K562 (cell line): ENCODE data around the gene RHEB. TPM values are rescaled to one million over a fixed set of nuclear protein-coding genes. Genes with fewer than 3 reads are reported as not detected.

Experiments
- ATAC-seq: fragments of 200-7000 bp; cut with Tn5 transposase; 3 replicates; pipeline ENCODE4 v1.9.1; 2020; ENCODE audit warnings: moderate library complexity
- BruUV-seq: library from RNA; stranded (reverse); fragments of 400-500 nt; replicated peaks from 2 replicates; lab custom pipeline; 2021; lab: Mats Ljungman, UMichigan
- CTCF ChIA-PET: fragments of 300-600 bp; formaldehyde crosslinking; extraction: SDS; loops from one replicate; lab custom pipeline; 2021; ENCODE audit warnings: low intra/inter-chr PET ratio; lab: Yijun Ruan, JAX
- POLR2A ChIA-PET: fragments of 300-600, 350-650 bp; sonication (Branson Sonifier 250); formaldehyde crosslinking; extraction: SDS; loops from one replicate; lab custom pipeline; 2021; ENCODE audit warnings: antibody characterized with exemption, inconsistent platforms; lab: Yijun Ruan, JAX
- DNase-seq, 4 experiments: peaks; one replicate each; pipeline versions ENCODE4 v3.0.0 to v3.0.0-alpha.2; 2011 to 2018; ENCODE audit warnings: low spot score in 3 of 4, mixed read lengths in 3 of 4; ENCODE audit errors: extremely low read depth in 1 of 4
- FAIRE-seq: peaks from 2 replicates; lab custom pipeline; 2011; peaks lifted over from hg19 to GRCh38; lab: Jason Lieb, UNC
- H2AFZ ChIP-seq: 2 replicates; pipeline ENCODE4 v1.6.0; 2011; ENCODE audit warnings: low read depth, low read length, control low read depth, inconsistent platforms
- H3K27ac ChIP-seq: fragments of 200-600 bp; 3 replicates; pipeline ENCODE4 v1.8.0; 2011; ENCODE audit warnings: low read depth, mild to moderate bottlenecking, control low read depth, inconsistent platforms, low read length, moderate library complexity, mixed read lengths; ENCODE audit errors: extremely low read depth
- H3K27me3 ChIP-seq, 2 experiments: fragments of 300-600 bp in 1 of 2; 2 replicates in 1 of 2; 3 replicates in 1 of 2; pipeline versions ENCODE4 v1.6.0 to v1.8.0; 2011; ENCODE audit warnings: inconsistent platforms in 2 of 2, low read length in 2 of 2, mild to moderate bottlenecking in 1 of 2, mixed read lengths in 1 of 2, moderate library complexity in 1 of 2; ENCODE audit not compliant: control insufficient read depth in 2 of 2, insufficient read depth in 2 of 2
- H3K36me3 ChIP-seq: fragments of 300-600 bp; 3 replicates; pipeline ENCODE4 v1.8.0; 2011; ENCODE audit warnings: mild to moderate bottlenecking, low read length, inconsistent platforms; ENCODE audit not compliant: control insufficient read depth, insufficient read depth
- H3K4me1 ChIP-seq, 2 experiments: fragments of 200-600 bp in 1 of 2; replicated peaks in 1 of 2; 2 replicates in 1 of 2; 3 replicates in 1 of 2; pipeline versions ENCODE4 v1.5.1 to v1.8.0; 2011; ENCODE audit warnings: inconsistent platforms in 2 of 2, low read length in 2 of 2, mild to moderate bottlenecking in 1 of 2, mixed read lengths in 1 of 2, moderate library complexity in 1 of 2; ENCODE audit not compliant: control insufficient read depth in 2 of 2, insufficient read depth in 2 of 2
- H3K4me2 ChIP-seq: 2 replicates; pipeline ENCODE4 v1.6.1; 2011; ENCODE audit warnings: low read length, control low read depth, inconsistent platforms, mixed read lengths; ENCODE audit not compliant: insufficient read depth
- H3K4me3 ChIP-seq: fragments of 200-600 bp; sonication (generic), shearing (Covaris generic); 2 replicates; pipeline ENCODE4 v1.5.1; 2016; ENCODE audit warnings: control low read depth, inconsistent platforms
- H3K79me2 ChIP-seq: fragments of 200-600 bp; 3 replicates; pipeline ENCODE4 v1.8.0; 2011; ENCODE audit warnings: low read length, inconsistent platforms; ENCODE audit not compliant: control insufficient read depth, insufficient read depth
- H3K9ac ChIP-seq, 2 experiments: 2 replicates each; pipeline versions ENCODE4 v1.6.0 to v1.6.1; 2011; ENCODE audit warnings: low read depth in 2 of 2, low read length in 2 of 2, control low read depth in 1 of 2, inconsistent platforms in 1 of 2, mild to moderate bottlenecking in 1 of 2, mixed read lengths in 1 of 2; ENCODE audit not compliant: insufficient read depth in 1 of 2
- H3K9me1 ChIP-seq: one replicate; pipeline ENCODE4 v1.6.0; 2011; ENCODE audit warnings: inconsistent platforms, mild to moderate bottlenecking, low read length, moderate library complexity; ENCODE audit not compliant: control insufficient read depth, insufficient read depth
- H3K9me3 ChIP-seq: replicated peaks from 2 replicates; pipeline ENCODE4 v1.5.1; 2011; ENCODE audit warnings: low read depth, low read length, inconsistent platforms; ENCODE audit not compliant: control insufficient read depth, insufficient read depth
- H4K20me1 ChIP-seq: replicated peaks from 2 replicates; pipeline ENCODE4 v1.6.1; 2011; ENCODE audit warnings: low read length, inconsistent platforms, mixed read lengths; ENCODE audit not compliant: control insufficient read depth, insufficient read depth
- BHLHE40 ChIP-seq: IDR thresholded peaks from 2 replicates; pipeline ENCODE4 v1.6.1; 2011; ENCODE audit warnings: low read length, improper control_type of control experiment
- ETS1 ChIP-seq: conservative IDR thresholded peaks from 2 replicates; pipeline ENCODE4 v1.6.1; 2011; ENCODE audit warnings: low read depth, mild to moderate bottlenecking, low read length; ENCODE audit not compliant: control insufficient read depth
- KAT7 ChIP-seq: sonication (generic); formaldehyde crosslinking; IDR thresholded peaks from 2 replicates; pipeline ENCODE4 v1.8.0; 2022; ENCODE audit warnings: missing genetic modification reagents, mild to moderate bottlenecking, borderline replicate concordance
- OTX1 ChIP-seq: fragments of 450-650 bp; formaldehyde crosslinking; IDR thresholded peaks from 2 replicates; pipeline ENCODE4 v1.4.0; 2022; ENCODE audit warnings: mild to moderate bottlenecking
- POLR2H ChIP-seq: IDR thresholded peaks from 2 replicates; pipeline ENCODE4 v1.6.1; 2016; ENCODE audit warnings: missing genetic modification characterization, low read depth, mild to moderate bottlenecking, control low read depth, missing compliant biosample characterization, moderate library complexity
- RBFOX2 ChIP-seq: fragments of 200-400 bp; formaldehyde crosslinking; IDR thresholded peaks from 2 replicates; pipeline ENCODE4 v1.6.1; 2017; ENCODE audit warnings: low read depth, mild to moderate bottlenecking, low read length, moderate library complexity
- RNF2 ChIP-seq: sonication (generic); IDR thresholded peaks from 2 replicates; pipeline ENCODE4 v1.6.1; 2016
- ZFPM2 ChIP-seq: fragments of 250-450 bp; sonication (Bioruptor Pico); IDR thresholded peaks from 2 replicates; pipeline ENCODE4 v1.5.1; 2022; ENCODE audit warnings: mild to moderate bottlenecking
- ZNF518B ChIP-seq: fragments of 250-450 bp; sonication (Bioruptor Pico); IDR thresholded peaks from 2 replicates; pipeline ENCODE4 v1.5.0; 2021; ENCODE audit warnings: mild to moderate bottlenecking, moderate library complexity
- WGBS: fragments of 100-300 bp; shearing (Covaris generic); methylation state at CpG from one replicate; pipeline ENCODE4 v1.1.6; 2016; ENCODE audit warnings: low coverage, mixed read lengths; ENCODE audit not compliant: insufficient coverage; ENCODE audit errors: missing lambda C conversion rate; 5-methylcytosine and 5-hydroxymethylcytosine counted together
- in situ Hi-C: fragments of 300-500 bp; cut with MboI; formaldehyde crosslinking; loops from 4 replicates; pipeline ENCODE4 v1.15.0; 2018; ENCODE audit warnings: inconsistent platforms, mixed read lengths
- intact Hi-C: fragments of 100-400 bp; cut with micrococcal nuclease; formaldehyde crosslinking; loops from 2 replicates; pipeline ENCODE4 v1.14.2; 2022
- polyA plus RNA-seq, 8 experiments: library from polyadenylated mRNA; depleted of rRNA in 4 of 8; stranded (reverse) in 5 of 8; unstranded in 3 of 8; fragments of >200 nt; fragmentation: Nextera tagmentation in 2 of 8; fragmentation: Illumina TruSeq in 1 of 8; extraction: Ambion mirVana in 2 of 8; extraction: Trizol in 1 of 8; gene quantifications; 2 replicates each; pipeline versions ENCODE4 v1.2.1 to v1.2.3, GENCODE V29; 2011 to 2014; ENCODE audit warnings: inconsistent platforms in 1 of 8, missing spikeins in 1 of 8
- total RNA-seq, 7 experiments: library from RNA; depleted of rRNA in 6 of 7; stranded (reverse); fragments of >200 nt in 6 of 7; fragmentation: Illumina TruSeq in 2 of 7; extraction: Trizol in 2 of 7; gene quantifications; 2 replicates each; pipeline versions ENCODE4 v1.2.1 to v1.2.3, GENCODE V29; 2011 to 2021; ENCODE audit warnings: low replicate concordance in 1 of 7

The RHEB gene
- total and polyA plus RNA-seq, 9 of the 15 experiments (the other 6 are each of a cell fraction or from before 2014, with no cell fraction given), result 28.5 to 249 (median 182) TPM

- Histone ChIP-seq H3K79me2 (peaks cover 91% of the 10 kb centered on the region), H3K9ac (no peak overlapping the region), H3K27ac (no peak overlapping the region), H3K4me1 (peaks cover 18 to 44% of the 10 kb centered on the region in 2 experiments), H3K4me3 (no peak overlapping the region), H3K9me1 (no peaks in the 10 kb centered on the region)
- CTCF ChIA-PET, result no interaction called here
- DNase-seq, result no peak
- in situ Hi-C loops (no loop called here), intact Hi-C loops (loop anchor here (5.0 kb wide), 1 partner anchor 117 kb away; no protein-coding TSS in a partner anchor)
- TF ChIP-seq RNF2 (no peak), RBFOX2 (0 out of 2 replicates have a peak, but pooled peaks have one; percentile 5)
- TF ChIP-seq, all 486 proteins: peak for 1
- BruUV-seq, result no TSS peak
- Histone ChIP-seq H3K36me3 (peaks cover 42% of the 10 kb centered on the region), H3K9me3 (no peaks in the 10 kb centered on the region), H3K4me2 (no peak overlapping the region), H3K27me3 (no peaks in the 10 kb centered on the region), H2AFZ (no peak overlapping the region), H4K20me1 (peaks cover 72% of the 10 kb centered on the region)
- no peak for FAIRE-seq
- POLR2A ChIA-PET, result interaction anchor here (1.6 to 5.5 kb wide), 2 partner anchors 8 to 18 kb away, joined by 7 to 71 read pairs; no protein-coding TSS in a partner anchor
- no peak for ATAC-seq
These were observed 4.5 kb downstream of the RHEB start for GRCh38 chr7:151515276-151515565.

GRCh38 chr7:151514461-151515275 is 5.0 kb downstream of the RHEB start:
- ATAC-seq (no peak), FAIRE-seq (no peak), DNase-seq (no peak)
- peaks cover 44% of the 10 kb centered on the region for H3K36me3 ChIP-seq
- H3K9me1 ChIP-seq, result no peaks in the 10 kb centered on the region
- no peak overlapping the region for H3K9ac ChIP-seq
- no peaks in the 10 kb centered on the region for H3K9me3 ChIP-seq
- H4K20me1 ChIP-seq, result peaks cover 78% of the 10 kb centered on the region
- H3K27ac ChIP-seq, result no peak overlapping the region
- H3K4me3 ChIP-seq, result no peak overlapping the region
- ChIA-PET CTCF (no interaction called here), POLR2A (interaction anchor here (1.0 to 1.3 kb wide), 3 partner anchors 10 to 17 kb away, joined by 3 to 8 read pairs (median 5); no protein-coding TSS in a partner anchor)
- peaks cover 97% of the 10 kb centered on the region for H3K79me2 ChIP-seq
- 84% methylated on average over 6 of the region's 6 CpGs for WGBS
- BruUV-seq, result no TSS peak
- H3K4me2 ChIP-seq, result no peak overlapping the region
- intact Hi-C loops, result loop anchor here (5.0 kb wide), 1 partner anchor 118 kb away; no protein-coding TSS in a partner anchor
- H2AFZ ChIP-seq, result no peak overlapping the region
- peaks cover 15 to 46% of the 10 kb centered on the region in 2 experiments for H3K4me1 ChIP-seq
- no peaks in the 10 kb centered on the region for H3K27me3 ChIP-seq
- in situ Hi-C loops, result no loop called here
- no peak for TF ChIP-seq ETS1
- no peak for TF ChIP-seq KAT7 (CRISPR knock-in tag)
- TF ChIP-seq ZFPM2, result no peak
- no peak for TF ChIP-seq OTX1 (CRISPR knock-in tag)
- no peak for TF ChIP-seq POLR2H (tag)
- TF ChIP-seq ZNF518B, result no peak
- TF ChIP-seq BHLHE40, result no peak
